HG03280 (cell line): ENCODE measurements around the gene TNXB.
"Not testable (repeated sequence)": the region's sequence is repeated elsewhere in the genome, so short reads cannot be mapped to it uniquely, and the experiment has no call there.

ENCODE experiments used
- ATAC-seq: cut with Tn5 transposase; IDR thresholded peaks from one replicate; pipeline ENCODE4 v1.9.1; 2021; ENCODE audit warnings: mild to moderate bottlenecking, moderate library complexity; ENCODE audit not compliant: unreplicated experiment

Gene TNXB

GRCh38 chr6:32109114-32109764, at the start of gene TNXB:
TNXB (minus strand) TSS chr6:32109338; CDS start chr6:32098198, 11,140 bp downstream.
- no peak for ATAC-seq

GRCh38 chr6:32158052-32158451, 48.9 kb upstream of the TNXB start:
- ATAC-seq, result no peak

- no peak for ATAC-seq
These were observed 47.8 kb upstream of the TNXB start for GRCh38 chr6:32156891-32157290.

GRCh38 chr6:32154514-32155161, 45.5 kb upstream of the TNXB start:
- peak; percentile 70 for ATAC-seq

- peak; percentile 17 for ATAC-seq
These were observed 44.7 kb upstream of the TNXB start, which contains the start of gene PPT2 for GRCh38 chr6:32153564-32154513. PPT2 (plus strand) TSS chr6:32154141; CDS start chr6:32154595, 454 bp downstream.

GRCh38 chr6:32152769-32153563, 43.8 kb upstream of the TNXB start:
- ATAC-seq, result no peak

- no peak for ATAC-seq
These were observed 43.0 kb upstream of the TNXB start, which contains the start of gene PRRT1 for GRCh38 chr6:32151863-32152768. PRRT1 (minus strand) TSS chr6:32151939; CDS start chr6:32151827, 112 bp downstream.

GRCh38 chr6:32151181-32151862, 42.2 kb upstream of the TNXB start:
- ATAC-seq, result no peak

- ATAC-seq, result no peak
These were observed 41.1 kb upstream of the TNXB start for GRCh38 chr6:32149932-32150870.

- no peak for ATAC-seq
These were observed 40.1 kb upstream of the TNXB start for GRCh38 chr6:32149092-32149755.

GRCh38 chr6:32148289-32149091, 39.4 kb upstream of the TNXB start:
- no peak for ATAC-seq

GRCh38 chr6:32147401-32148132, 38.4 kb upstream of the TNXB start:
- no peak for ATAC-seq

- no peak for ATAC-seq
These were observed 37.5 kb upstream of the TNXB start for GRCh38 chr6:32146687-32147086.

GRCh38 chr6:32146287-32146686, 37.1 kb upstream of the TNXB start:
- no peak for ATAC-seq

- ATAC-seq, result not testable (repeated sequence)
These were observed 35.1 kb upstream of the TNXB start for GRCh38 chr6:32144238-32144637.
